ENCODE results near the gene C14orf132.

The C14orf132 gene

DNA sequence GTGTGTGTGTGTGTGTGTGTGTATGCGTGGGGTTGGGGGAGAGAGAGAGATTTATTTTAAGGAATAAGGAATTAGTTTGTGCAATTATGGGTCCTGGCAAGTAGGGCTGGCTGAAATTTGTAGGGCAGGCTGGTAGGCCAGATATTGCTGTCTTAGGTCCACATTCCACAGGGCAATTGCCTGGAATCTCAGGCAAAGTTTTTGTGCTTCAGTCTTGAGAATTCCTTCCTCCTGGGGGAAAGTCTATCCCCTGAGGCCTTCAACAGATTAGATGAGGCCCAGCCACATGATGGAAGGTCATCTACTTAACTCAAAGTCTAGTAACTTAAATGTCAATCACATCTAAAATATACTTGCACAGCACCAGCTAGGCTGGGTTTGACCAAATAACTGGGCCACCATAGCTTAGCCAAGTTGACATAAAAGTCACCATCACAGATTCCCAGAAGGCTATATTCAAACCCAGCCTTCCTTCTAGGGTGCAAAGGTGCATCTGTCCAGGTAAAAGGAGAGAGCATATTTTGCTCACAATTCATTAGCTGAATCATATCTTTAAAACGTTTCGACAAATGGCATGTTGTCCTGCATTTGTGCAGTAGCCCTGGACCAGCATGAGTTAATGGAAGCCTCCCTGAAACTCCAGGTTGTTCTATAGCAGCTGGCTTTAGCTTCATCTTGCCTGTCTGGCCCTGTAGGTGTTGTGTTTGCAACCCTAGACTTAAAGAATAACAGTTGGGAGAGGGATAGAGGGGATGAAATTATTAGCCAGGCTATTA lies 63.1 kb downstream of the C14orf132 start:
- DNase-seq, result no peak

DNA sequence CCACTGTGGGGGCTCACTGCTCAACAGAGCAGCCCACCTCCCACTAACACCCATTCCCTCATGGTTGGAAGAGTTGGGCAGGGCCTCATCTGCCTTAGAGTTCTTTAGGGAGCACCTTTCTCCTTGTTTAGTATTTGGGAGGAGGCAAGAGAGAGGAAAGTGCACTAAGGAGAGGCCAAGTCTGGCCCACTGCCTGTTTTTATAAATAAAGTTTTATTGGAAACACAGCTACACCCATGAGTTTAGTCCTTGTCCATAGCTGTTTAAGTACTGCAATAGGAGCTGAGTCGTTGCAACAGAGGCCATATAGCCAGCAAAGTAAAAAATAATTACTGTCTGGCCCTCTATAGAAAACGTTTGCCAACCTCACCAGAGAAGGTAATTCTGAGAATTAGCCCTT lies 63.9 kb downstream of the C14orf132 start:
- DNase-seq, result no peak

DNA sequence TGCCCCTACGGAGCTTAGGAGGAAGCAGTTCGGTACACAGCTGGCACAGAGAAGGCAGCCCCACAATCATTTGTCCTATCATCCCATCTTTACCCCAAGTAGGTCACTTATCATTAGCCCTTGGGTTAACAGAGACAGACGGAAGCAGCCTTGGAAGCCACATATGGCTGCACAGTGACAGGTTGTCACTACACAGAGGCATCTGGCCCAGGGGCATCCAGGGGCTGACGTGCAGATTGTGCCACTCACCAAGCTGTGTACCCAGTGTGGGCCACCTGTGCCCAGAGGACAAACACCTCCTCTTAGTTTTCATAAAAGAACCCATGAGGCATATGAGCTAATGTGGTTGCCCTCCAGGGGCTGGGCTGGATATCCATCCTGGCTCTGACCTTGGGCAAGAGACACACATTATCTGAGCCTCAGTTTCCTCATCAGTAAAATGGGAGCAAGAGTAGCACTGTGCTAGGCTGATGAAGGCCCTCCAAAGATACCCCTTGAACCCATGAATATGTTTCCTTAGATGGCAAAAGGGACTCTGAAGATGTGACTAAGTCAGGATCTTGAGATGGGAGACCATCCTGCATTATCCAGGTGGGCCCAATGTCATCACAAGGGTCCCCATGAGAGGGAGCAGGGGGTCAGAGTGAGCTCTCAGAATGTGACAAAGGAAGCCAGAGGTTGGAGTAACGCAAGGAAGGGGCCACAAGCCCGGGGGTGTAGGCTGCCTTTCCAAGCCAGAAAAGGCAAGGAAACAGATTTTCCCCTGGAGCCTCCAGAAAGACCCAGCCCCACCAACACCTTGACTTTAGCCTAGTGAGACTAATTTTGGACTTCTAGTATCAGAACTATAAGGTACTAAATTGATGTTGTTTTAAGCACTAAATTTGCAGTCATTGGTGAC lies 64.6 kb downstream of the C14orf132 start:
- no peak for DNase-seq

DNA sequence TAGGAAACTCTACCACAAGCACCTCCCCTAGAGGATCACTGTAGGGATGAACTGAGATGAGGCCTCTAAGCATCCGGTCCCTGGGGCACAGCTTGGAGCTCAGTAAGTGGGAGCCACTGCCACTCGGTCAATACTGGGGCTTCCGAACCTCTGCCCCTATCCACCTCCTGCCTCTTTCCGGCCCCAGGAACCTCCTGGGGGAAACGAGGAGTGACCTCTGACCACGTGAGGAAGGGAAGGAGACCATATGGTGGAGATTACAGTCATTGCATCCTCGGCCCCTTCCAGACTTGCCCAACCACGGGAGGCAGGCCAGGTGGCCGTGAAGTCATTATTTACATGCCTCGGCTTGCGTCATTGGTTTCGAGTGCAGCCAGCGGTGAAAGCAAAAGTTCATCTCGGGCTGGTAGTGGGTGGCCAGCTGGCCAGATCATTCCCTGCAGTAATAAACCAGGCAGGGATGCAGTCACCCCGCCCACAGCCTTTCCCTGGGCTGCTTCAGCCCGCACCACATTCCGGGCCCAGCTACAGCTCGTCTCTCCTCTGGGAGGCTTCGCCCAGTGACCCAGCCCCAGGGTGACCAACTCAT lies 65.4 kb downstream of the C14orf132 start:
- DNase-seq, result no peak

DNA sequence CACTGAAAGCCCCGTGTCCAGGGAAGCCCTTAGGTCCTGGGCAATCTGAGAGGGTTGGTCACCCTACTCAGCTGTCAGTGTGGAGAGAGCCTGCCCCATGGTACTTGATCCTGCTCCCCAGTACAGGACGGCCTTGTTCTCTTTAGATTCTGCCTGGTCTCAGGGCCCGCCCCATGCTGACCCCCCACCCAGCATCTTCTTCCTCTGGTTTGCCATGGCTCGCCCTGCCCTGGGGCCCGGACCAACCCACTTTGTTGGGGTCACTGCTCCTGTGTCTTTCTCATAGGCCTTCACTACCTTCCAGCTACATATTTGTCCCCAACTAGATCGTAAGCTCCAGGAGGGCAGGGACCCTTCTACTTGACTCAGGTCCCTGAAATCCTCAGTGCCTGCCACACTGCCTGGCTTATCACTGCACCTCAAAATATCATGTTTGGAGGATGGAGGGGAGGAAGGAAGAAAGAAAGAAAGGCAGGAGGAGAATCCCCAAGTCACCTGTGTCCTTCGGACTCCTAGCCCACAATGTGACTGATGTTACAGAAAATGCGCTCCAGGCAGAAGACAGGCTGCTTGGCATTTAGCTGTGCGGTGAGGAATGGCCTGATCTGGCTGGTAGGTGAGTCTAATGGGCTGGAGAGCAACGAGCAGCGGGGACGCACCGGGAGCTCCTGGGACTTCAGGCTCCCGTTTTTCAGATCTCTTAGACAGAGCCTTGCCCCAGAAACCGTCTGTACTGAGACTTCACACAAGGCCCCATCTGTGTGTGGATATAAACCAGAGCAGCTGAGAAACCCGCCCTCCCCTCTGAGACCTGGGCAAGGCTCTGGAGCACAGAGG lies 66.1 kb downstream of the C14orf132 start:
- DNase-seq, result no peak

DNA sequence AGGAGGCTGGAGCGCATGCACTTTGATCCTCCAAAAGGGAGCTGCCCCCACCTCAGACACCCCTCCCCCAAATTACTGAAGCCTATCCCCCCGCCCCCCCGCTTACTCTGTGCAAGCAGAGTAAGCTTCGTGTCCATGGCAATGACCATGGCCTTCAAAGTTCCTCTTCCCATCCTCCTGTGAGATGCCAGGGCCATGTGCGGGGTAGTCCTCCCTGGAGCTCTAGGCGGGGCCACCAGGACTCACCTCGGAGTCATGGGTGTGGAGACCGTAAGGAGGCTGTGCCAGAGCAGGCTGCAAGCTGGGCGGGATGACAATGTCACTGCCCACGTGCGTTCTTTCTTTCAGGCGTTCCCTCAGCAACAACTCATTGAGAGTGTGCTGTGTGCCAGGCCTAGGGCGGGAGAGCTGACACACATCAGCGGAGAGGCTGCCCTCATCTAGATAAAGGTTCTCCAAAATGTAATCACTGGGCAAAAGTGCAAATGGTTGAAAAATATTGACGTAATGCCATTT lies 66.8 kb downstream of the C14orf132 start:
- no peak for DNase-seq

DNA sequence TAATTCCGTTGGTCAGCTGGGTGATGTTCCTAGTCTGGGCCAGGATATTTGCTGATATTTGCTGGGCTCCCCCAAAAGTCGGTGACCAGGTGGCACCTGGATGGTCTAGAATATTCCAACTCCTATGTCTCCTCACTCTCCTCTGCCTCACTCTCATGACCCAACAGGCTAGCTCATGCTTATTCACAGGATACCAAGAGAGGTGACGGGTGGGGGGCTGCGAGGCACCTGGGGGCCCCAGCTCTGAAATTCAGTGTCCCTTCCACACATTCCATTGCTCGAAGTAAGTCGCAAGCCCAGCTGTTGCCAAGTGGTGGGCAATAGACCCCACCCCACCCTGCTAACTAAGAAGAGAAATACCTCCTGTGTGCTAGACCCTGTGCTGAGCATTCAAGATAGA lies 67.7 kb downstream of the C14orf132 start:
- DNase-seq, result no peak

DNA sequence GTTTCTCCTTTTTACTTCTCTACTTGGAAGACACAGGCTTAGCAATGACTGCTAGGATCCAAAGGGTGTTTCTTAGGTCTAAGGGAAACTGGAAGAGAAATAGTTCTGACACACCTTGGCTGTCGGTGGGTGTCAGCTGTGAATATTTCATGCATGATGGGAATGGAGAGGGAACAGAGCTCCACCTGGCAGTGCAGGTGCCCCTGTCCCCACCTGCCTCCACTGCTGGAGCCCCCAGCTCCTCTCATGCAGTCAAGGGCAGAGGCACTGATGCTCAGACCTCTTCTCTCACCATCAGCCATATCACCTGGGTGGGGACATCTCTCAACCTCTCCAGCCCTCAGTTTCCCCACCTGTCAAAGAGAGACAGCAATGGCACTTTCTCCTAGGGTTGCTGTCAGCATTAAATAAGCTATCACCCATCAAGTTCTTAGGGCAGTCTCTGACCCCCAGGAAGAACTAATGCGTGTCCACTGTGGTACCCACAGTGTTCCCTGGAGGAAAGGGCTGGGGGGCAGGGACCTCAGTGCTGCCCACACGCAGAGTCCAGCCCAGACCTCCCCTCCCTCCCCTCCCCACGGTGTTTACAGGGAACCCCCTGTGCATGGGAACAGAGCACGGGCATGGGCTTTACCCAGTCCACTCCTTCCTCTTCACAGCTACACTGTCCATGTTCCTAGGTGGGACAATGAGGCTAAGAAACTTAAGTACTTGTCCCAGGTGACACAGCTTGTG lies 69.1 kb downstream of the C14orf132 start:
- no peak for DNase-seq

DNA sequence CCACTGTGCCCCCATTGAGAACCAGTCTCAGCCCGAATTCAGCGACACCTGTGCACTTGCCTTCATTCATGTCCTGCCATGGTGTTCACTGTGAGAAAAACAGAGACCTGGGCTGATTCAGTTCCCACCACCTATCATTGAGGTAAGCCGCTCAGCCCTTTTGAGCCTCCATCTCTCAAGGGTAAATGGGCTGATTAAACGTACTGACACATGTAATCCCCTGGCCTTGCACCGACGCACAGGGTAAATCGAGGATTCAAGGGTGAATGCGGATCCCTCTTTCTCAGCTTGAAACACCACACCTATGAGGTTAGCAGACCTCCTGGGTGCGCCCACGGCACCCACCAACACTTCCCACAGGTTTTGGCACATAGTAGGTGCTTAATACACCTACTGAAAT lies 69.7 kb downstream of the C14orf132 start:
- DNase-seq, result no peak

DNA sequence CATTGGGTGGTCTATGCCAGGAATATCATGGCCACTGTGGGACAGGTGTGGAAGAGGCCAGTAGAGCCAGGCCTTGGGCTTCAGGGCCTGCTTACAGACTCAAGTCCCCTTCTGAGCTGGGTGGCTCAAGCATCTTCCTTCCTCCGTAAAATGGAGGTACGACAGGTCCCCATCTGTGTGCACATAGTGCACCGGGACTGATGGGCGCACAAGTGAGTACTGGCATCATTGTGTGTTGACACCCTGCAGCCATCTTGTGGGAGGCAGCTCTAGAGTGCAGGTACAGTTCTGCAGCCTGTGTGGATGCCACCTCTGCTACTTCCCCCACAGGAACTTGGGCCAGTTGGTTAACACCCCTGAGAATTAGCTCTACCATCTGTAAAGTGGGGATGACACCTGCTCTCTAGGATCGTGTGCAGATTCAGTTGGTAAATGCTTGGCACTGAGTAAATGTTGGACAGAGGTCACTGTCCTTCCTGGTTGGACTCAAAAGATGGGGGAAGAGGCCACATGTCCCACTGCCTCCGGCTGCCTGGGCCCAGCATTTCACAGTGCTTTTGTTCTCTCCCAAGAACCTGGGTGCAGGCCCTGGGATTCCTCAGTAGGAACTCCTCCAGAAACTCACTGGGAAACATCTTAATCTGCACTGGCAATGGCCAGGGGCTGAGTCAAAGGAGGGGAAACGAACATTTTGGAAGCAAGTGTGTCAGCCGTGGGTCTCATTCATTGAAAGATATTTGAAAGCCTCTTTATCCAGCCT lies 70.6 kb downstream of the C14orf132 start:
- DNase-seq, result no peak

DNA sequence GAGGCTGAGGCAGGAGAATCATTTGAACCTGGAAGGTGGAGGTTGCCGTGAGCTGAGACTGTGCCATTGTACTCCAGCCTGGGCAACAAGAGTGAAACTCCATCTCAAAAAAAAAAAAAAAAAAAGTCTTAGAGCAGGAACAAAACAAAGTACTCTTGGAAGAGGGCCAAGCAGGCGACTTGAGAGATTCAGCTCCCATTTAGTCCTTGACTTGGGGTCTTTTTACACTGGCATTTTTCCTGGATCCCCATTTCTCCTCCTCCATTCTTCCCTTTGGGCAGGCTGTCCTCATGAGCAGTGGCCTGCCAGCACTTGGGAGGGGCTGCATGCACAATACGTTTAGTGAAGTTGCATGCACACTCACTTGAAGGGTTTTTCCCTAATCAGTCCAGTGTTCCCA lies 72.9 kb downstream of the C14orf132 start:
- no peak for DNase-seq

DNA sequence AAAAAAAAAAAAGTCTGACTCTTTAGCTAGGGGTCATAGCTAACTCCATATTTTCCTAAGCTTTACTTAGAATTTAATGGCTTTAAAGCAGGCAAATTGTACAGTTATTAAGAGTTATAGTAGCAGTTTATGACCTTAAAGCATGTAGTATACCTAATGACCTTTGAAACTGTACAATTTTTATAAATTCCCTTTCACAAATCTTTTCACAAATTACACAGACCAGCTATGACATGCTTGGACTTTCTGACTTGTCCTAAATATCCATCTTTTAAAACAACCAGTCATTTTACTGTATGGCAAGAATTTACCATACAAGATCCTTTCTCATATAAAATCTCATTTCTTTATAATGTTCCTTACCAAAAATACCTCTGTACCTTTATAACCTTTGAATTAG lies 74.8 kb downstream of the C14orf132 start:
- no peak for DNase-seq

DNA sequence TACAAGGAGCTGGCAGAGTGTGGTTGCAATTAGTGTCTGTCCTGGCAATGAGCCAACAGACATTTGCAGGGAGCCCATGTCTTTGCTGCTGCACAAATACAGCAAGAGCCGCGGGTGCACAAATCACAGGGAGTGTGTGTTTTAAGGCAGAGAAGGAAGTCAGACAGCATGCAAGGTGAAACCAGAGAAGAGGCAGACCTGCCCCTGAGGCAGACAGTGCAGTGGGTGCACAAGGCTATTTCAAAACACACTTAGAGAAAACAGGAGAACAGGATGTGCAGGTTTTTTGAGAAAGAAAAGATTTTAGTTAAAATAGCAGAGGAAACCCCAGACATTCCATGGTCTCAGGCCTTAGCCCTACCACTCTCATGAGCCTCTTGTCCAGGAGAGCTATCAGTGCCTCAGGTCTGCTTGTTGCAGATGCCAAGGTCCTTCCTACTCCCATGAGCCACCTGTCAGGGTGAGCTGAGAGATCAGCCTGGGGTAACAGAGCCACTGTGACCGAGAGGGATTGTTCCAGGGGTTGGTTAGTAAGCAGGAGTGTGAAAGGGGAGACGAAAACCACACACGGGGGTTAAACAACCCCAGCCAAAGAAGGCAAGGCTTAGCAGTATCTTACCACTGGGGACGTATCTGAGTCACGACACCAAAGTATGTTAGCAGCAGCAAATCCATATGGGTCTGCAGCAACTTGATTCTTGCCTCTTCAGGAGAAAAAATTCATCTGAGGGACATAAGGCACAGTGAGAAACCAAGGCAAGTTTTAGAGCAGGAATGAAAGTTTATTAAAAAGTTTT lies 78.1 kb downstream of the C14orf132 start:
- no peak for DNase-seq

DNA sequence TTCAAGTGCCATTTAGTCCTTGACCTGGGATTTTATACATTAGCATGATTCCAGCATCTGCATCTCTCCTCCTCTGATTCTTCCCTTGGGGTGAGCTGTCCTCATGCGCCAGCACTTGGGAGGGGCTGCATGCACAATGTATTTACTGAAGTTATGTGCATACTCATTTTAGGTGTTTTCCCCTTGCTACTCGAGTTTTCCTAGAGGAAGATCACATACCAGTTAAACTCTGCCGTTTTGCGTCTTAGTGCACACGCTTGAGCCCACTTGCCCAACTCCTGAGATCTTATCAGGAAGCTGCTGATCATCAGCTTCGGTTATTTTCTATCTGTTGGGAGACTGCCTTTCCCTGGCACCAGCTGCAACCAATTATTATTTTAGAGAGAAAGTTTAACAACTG lies 78.8 kb downstream of the C14orf132 start:
- no peak for DNase-seq

DNA sequence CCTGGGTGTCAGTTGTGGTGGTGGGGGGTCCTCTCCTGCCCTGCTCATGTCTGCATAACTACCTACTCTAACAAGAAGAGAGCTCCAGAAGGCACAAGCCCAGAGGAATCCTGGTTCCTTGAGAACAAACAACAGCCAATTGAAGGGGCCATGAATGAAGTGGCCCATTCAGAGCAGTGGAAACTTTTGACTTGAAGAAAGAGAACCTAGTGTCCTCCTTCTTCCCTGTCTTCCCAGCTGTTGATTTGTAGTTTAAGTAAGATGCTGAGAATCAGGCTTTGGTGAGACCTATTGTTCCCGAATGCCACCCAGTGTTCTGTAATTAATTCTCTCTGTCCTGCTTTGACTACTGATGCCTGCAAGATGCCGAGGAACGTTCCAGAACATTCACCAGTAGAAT lies 79.2 kb downstream of the C14orf132 start:
- DNase-seq, result no peak

DNA sequence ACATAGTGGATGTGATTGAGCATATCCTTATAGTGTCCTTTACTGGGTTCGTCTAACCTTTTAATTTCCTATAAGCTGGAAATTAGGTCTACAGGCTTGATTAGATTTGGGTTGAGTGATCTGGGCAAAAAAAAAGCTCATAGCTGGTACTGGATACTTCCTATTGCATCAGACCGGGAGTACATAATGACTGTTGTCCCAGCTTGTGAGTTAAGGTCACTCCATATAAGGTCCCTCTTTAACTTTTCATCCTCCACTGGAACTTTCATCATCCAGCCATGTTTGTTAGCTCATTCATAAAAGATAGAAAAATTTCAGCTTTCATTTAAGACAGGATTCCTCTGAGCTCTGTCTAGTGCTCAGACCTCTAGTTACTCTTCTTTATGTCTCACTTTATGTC lies 80.8 kb downstream of the C14orf132 start:
- no peak for DNase-seq

DNA sequence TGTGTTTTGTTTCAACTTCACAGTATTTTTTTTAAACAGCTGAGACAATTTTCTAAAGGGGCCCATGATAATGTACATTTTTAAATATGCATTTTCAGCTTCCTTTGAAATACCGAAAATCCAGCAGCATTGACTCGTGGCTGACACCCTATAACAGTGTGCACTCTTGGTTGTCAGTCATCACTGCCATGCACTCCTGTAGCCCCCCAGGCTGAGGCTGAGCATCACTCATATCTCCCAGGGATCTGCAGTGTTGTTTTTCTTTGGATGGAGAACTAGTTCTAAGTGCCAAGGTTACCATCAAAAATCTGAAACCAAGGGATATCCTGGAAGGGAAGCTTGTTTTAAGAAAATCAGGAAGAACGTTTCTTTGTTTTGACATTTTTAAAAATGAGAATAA lies 81.2 kb downstream of the C14orf132 start:
- DNase-seq, result no peak

DNA sequence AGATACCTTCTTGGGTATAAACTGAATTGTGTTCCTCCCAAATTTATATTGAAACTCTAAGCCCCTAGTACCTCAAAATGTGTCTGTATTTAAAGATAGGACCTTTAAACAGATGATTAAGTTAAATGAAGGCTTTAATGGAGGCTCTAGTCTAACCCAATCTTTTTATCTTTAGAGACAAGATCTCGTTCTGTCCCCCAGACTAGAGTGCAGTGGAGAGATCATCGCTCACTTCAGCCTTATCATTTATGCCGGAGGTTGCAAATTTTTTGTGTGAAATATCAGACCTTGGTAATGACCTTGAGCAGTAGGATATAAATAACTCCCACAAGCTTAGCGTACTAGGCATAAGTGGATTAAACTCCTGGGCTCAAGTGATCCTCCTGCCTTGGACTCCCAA lies 81.8 kb downstream of the C14orf132 start:
- no peak for DNase-seq

DNA sequence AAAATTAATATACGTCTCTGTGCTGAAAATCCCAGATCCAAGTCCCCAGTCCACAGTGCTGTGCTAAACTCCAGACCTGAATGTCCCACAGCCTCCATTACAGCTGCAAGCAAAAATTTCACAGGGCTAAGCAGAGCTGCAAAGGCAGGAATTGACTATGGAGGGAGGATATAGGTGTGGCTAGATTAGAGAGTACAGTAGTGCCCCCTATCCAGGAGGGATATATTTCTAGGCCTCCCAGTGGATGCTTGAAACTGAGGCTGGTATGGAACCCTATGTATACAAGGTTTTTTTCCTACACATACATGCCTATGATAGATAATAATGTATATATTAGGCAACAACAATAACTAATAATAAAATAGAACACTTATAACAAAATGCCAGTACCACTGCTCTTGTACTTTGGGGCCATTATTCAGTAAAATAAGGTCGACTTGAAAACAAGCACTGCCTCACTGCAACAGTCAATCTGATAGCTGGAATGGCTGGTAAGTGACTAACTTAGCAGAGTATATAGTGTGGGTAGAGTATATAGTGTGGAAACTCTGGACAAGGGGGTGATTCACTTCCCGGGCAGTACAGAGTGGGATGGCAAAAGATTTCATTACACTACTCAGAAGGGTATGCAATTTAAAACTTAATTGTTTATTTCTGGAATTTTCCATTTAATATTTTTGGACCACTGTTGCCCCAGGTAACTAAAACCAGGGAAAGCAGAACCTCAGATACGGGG lies 82.7 kb downstream of the C14orf132 start:
- DNase-seq, result no peak

DNA sequence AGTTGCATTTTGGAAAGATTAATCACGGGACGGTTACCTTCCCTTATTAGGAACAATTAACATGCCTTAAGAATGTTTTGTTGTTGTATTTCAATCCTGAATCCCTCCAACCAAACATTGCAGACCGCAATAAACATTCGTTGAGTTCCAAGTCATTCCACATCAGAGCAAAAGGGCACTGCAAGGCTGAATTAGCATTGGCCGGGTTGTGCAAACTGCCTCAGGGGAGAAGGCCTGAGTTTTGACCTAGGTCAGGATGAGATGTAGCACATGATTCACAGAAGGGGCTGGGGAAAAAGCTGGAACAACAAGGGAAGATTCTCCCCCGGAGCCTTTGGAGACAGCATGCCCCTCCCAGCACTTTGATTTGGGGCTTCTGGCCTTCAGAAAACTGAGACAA lies 83.3 kb downstream of the C14orf132 start:
- DNase-seq, result no peak

Measured in activated naive CD4-positive, alpha-beta T cell treated with anti-CD3 and anti-CD28 coated beads, Interleukin-2, amount 50 U/mL, for 16 hours (primary cell).